Urinary bladder (tissue), 4 donors: ENCODE results near the gene OLIG3. TPM values are rescaled to one million over a fixed set of nuclear protein-coding genes. Genes with fewer than 3 reads are reported as not detected.

Source experiments
- DNase-seq: peaks from one replicate; pipeline ENCODE4 v3.0.0-alpha.2; 2015; ENCODE audit errors: extremely low spot score
- H3K27ac ChIP-seq: one replicate; pipeline ENCODE4 v1.5.1; 2013; ENCODE audit warnings: low read depth, mild to moderate bottlenecking, moderate library complexity
- H3K36me3 ChIP-seq: one replicate; pipeline ENCODE4 v1.6.1; 2013; ENCODE audit warnings: mild to moderate bottlenecking, moderate library complexity; ENCODE audit not compliant: insufficient read depth
- H3K4me1 ChIP-seq: one replicate; pipeline ENCODE4 v1.6.1; 2013; ENCODE audit warnings: mild to moderate bottlenecking, moderate library complexity; ENCODE audit not compliant: insufficient read depth
- H3K4me3 ChIP-seq: one replicate; pipeline ENCODE4 v1.5.1; 2013; ENCODE audit warnings: low read depth, low read length
- WGBS: extraction: QIAGEN DNeasy Blood & Tissue Kit; methylation state at CpG from one replicate; pipeline ENCODE4 v1.1.7; 2013; 5-methylcytosine and 5-hydroxymethylcytosine counted together
- polyA plus RNA-seq: library from polyadenylated mRNA; stranded (reverse); fragments of 200-250 nt; gene quantifications from one replicate; pipeline ENCODE4 v1.2.3, GENCODE V29; 2013
- total RNA-seq: library from RNA; depleted of rRNA; stranded (reverse); fragments of >200 nt; gene quantifications from one replicate; pipeline ENCODE4 v1.2.3, GENCODE V29; 2014
- donor health status: healthy with polysubstance abuse.
- donor health status: healthy.

The OLIG3 gene
- total RNA-seq, result not detected
- not detected for polyA plus RNA-seq

DNA sequence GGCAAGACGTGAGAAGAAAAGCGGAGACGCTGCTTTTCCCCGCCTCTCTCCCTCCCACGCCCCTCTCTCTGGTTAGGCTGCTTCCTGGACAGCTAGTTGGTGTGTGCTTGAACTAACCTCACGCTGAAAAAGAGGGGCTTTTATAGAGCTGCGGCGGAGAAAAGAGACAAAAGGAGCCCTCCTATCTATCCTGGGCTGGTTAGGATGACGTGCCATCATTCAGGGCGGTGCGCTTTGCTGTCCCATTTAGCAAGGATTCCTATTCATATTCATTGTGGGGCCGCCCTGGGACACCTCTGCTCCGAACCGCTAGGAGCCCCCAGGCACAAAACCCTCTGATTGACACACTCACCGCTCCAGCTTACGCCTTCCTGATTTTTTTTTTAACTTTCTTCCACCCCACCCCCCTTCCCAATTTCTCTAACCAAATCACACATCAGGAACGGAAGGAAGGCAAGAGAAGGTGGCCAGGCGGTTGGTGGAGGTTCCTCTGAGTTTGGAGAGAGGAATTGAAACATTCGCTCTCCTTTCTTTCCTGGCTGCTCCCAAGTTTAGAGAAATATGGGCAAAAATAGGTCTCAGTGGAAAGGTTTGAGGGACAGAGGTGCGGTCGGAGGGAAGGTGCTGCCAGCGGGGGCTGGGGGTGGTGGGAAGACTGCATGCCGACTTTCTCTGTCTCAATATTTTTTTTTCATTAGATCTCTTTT, at the start of gene OLIG3:
Gene OLIG3 (minus strand): TSS at position 114 of the 707 bp plus-strand sequence. CDS start 224 bp downstream, outside the sequence.
- 7% methylated on average over 23 of the region's 23 CpGs for WGBS
- no peak for DNase-seq
- Histone ChIP-seq H3K27ac (no peak within 1 kb of the TSS), H3K4me3 (no peak within 1 kb of the TSS), H3K4me1 (no peaks in the 10 kb centered on the region), H3K36me3 (no peaks in the 10 kb centered on the region)

DNA sequence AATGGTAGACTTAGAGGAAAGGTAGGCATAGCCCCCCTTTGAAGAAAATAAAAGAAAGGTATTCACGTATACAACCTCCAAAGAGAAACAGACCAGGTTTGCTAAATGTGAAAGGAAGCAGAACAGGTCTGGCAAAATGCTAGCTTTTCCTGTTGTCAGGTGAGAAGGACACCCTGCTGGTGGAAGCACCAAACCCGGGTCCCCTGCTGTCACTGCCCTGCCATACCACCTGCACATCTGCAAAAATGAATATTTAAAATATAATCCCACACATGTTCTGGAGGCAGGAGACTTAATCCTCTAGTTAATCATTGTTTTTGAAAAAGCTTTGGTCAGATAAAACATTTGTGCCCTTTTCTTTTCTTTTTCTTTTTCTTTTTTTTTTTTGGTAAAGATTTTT, 48.9 kb upstream of the OLIG3 start:
- H3K36me3 ChIP-seq, result no peaks in the 10 kb centered on the region
- 21% methylated on average over 2 of the region's 2 CpGs for WGBS
- no peaks in the 10 kb centered on the region for H3K4me1 ChIP-seq
- no peak overlapping the region for H3K4me3 ChIP-seq
- no peak for DNase-seq
- H3K27ac ChIP-seq, result no peak overlapping the region

- Histone ChIP-seq H3K27ac (no peak overlapping the region), H3K36me3 (no peaks in the 10 kb centered on the region), H3K4me1 (no peaks in the 10 kb centered on the region), H3K4me3 (no peak overlapping the region)
- no peak for DNase-seq
- WGBS, result 32% methylated on average over 1 of the region's 1 CpG
Measured at GRCh38 chr6:137542713-137543112, 48.5 kb upstream of the OLIG3 start.

DNA sequence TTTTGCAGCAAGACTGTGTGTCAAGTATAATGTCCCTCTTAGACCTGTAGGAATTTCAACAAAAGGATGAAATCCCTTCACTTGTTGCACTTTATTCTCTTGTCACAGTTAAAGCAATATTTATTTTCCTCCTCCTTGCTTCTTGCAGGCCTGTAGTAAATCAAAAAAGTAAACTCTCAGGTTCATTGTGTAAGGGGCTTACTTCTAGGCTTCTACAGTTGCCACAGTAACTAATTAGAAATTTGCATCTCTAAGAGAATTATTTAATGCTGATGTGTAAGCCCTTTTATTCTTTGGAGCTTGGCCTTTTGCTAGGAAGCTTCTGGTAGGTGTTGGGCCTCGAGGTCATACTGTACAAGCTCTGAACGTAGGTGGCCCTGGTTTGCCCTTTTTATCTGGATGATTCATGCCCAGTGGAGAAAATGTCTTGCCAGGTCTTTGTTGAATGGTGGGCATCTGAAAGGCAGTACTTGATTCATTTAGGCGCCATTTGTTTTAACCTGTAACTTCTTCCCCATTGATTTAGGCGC, 47.4 kb upstream of the OLIG3 start:
- 79% methylated on average over 4 of the region's 4 CpGs for WGBS
- Histone ChIP-seq H3K36me3 (no peaks in the 10 kb centered on the region), H3K4me1 (no peaks in the 10 kb centered on the region), H3K27ac (no peak overlapping the region), H3K4me3 (no peak overlapping the region)
- no peak for DNase-seq

- Histone ChIP-seq H3K4me1 (no peaks in the 10 kb centered on the region), H3K27ac (no peak overlapping the region), H3K4me3 (no peak overlapping the region), H3K36me3 (no peaks in the 10 kb centered on the region)
- no peak for DNase-seq
- WGBS, result 82% methylated on average over 6 of the region's 6 CpGs
Measured at GRCh38 chr6:137536104-137536773, 42.0 kb upstream of the OLIG3 start.

- no peak overlapping the region for H3K4me3 ChIP-seq
- 76% methylated on average over 7 of the region's 7 CpGs for WGBS
- no peak for DNase-seq
Measured at GRCh38 chr6:137531376-137532092, 37.3 kb upstream of the OLIG3 start.

GRCh38 chr6:137530404-137530803, 36.2 kb upstream of the OLIG3 start:
- 64% methylated on average over 1 of the region's 1 CpG for WGBS
- Histone ChIP-seq H3K4me1 (no peaks in the 10 kb centered on the region), H3K4me3 (no peak overlapping the region), H3K36me3 (no peaks in the 10 kb centered on the region), H3K27ac (no peak overlapping the region)
- no peak for DNase-seq

More at GRCh38 chr6:137531376-137532092, 37.3 kb upstream of the OLIG3 start:
- Histone ChIP-seq H3K27ac (no peak overlapping the region), H3K4me1 (no peaks in the 10 kb centered on the region), H3K36me3 (no peaks in the 10 kb centered on the region)

DNA sequence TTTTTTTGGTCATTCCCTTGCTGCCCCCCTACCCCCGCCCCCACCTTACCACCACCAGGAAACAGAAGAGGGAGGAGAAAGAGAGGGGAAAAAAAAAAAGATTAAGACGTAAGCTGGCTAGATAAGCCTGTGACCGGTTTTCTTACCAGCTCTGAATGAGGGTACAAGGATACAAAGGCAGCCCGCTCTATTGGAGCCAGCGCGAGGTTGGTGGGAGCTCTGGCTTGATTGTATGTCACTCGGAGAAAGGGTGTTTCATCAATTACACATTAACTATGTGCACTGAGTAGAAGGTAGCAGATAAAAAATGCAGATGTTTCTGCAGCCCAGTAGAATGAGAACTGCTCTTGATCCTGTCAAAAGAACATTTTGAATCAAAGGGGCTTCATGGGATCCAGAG, 28.6 kb upstream of the OLIG3 start:
- 38% methylated on average over 7 of the region's 7 CpGs for WGBS
- no peak for DNase-seq
- Histone ChIP-seq H3K27ac (no peak overlapping the region), H3K36me3 (no peaks in the 10 kb centered on the region), H3K4me3 (no peak overlapping the region), H3K4me1 (no peaks in the 10 kb centered on the region)

DNA sequence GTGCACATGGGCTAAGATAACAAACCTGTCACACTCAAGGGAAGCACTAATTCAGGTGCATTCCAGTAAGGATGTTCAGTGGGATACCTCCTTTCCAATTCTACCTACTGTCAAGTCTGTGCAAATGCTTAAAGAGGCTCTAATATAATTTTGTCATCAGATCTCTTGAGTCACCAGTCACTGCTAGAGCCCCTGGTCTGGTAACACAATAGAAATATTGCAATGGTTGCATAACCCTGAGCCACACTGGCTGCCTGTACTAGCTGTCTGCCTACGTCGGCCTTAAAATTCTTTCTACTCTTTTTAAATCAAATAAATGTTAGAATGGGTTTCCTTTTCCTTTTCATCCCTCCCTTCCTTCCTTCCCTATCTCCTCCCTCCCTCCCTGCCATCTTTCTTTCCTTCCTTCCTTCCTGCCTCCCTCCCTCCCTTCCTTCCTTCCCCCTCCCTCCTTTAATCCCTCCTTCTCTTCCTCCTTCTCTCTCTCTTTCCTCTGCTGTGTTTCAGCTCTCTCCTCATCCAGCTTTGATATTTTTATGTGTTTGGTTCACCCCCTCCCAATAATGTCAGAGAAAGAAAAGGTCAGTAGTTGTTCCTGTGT, 28.1 kb upstream of the OLIG3 start:
- DNase-seq, result no peak
- no peak overlapping the region for H3K27ac ChIP-seq
- H3K4me1 ChIP-seq, result no peaks in the 10 kb centered on the region
- WGBS, result 67% methylated on average over 2 of the region's 2 CpGs
- no peak overlapping the region for H3K4me3 ChIP-seq
- H3K36me3 ChIP-seq, result no peaks in the 10 kb centered on the region

- 87% methylated on average over 4 of the region's 4 CpGs for WGBS
- Histone ChIP-seq H3K36me3 (no peaks in the 10 kb centered on the region), H3K27ac (no peak overlapping the region), H3K4me1 (no peaks in the 10 kb centered on the region), H3K4me3 (no peak overlapping the region)
- no peak for DNase-seq
Measured at GRCh38 chr6:137520520-137520919, 26.3 kb upstream of the OLIG3 start.

DNA sequence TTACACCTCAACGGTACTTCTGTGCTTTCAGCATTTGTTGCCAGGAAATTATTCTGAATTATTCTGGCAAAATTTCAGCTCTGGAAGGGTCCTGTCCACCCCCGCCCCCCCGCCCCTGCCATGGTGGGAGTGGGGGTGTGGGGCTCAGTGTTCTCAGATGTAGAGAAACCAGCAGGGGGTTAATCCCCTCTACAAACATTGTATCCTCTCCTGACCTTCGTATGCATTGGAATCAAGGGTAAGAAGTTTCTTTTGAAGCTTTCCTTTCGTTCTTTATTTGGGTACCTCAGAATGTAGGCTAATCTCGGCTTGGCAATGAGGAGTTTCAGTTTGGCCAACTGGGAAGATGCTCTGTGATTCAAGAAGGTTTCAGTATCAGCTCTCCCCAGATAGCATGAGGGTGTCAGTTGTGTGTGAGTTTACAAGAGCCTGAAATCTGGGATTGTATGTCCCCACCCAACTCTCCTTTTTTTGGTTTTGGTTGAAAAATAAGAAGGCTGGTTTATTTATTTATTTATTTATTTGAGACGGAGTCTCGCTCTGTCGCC, 25.5 kb upstream of the OLIG3 start:
- Histone ChIP-seq H3K27ac (no peak overlapping the region), H3K4me1 (no peaks in the 10 kb centered on the region), H3K36me3 (no peaks in the 10 kb centered on the region), H3K4me3 (no peak overlapping the region)
- DNase-seq, result no peak
- WGBS, result 34% methylated on average over 9 of the region's 9 CpGs

DNA sequence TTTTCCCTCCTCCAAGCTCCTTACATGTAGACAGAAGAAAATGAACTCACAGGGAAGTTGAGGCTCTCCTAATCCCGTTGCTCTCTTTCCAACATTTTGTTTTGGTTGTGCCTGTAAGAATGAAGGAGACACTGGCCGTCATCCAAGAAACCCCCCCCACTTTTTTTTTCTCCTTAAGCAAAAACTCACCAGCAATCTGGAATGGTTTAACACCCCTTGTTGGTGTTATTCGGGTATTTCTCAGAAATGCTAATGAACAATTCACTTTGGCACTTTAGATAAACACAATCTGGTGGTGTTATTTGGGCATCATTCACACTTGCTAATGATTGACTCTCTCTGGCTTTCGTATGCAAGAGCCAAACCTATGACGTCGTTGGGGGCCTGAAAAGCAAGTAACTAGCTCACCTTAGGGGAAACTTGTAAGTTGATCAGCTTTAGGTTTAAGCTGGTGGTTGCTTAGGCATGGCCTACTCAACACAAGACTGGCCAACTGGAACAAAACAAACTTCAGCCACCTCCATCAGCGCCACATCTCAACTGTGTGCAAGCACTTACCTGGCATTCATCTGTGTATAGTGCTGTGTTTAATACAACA, 24.3 kb upstream of the OLIG3 start:
- no peaks in the 10 kb centered on the region for H3K4me1 ChIP-seq
- 27% methylated on average over 7 of the region's 7 CpGs for WGBS
- no peaks in the 10 kb centered on the region for H3K36me3 ChIP-seq
- DNase-seq, result no peak
- no peak overlapping the region for H3K4me3 ChIP-seq
- H3K27ac ChIP-seq, result no peak overlapping the region

- Histone ChIP-seq H3K36me3 (no peaks in the 10 kb centered on the region), H3K4me1 (no peaks in the 10 kb centered on the region), H3K4me3 (no peak overlapping the region), H3K27ac (no peak overlapping the region)
- WGBS, result 33% methylated on average over 5 of the region's 5 CpGs
- no peak for DNase-seq
Measured at GRCh38 chr6:137514418-137514817, 20.2 kb upstream of the OLIG3 start.
